ENCODE results near the gene MIPOL1.

MIPOL1 gene

GRCh38 chr14:37470251-37470650 lies 272.5 kb downstream of the MIPOL1 start:
- Histone ChIP-seq H3K27ac (no peak overlapping the region), H3K9me3 (no peaks in the 10 kb centered on the region), H3K4me3 (ENCODE audit: low read depth in 1 of 2, low read length in 1 of 2) (no peak overlapping the region), H3K36me3 (no peaks in the 10 kb centered on the region), H3K27me3 (no peaks in the 10 kb centered on the region), H3K4me1 (ENCODE audit: control insufficient read depth in 1 of 2, insufficient read depth in 1 of 2, low read depth in 1 of 2, low read length in 1 of 2) (no peaks in the 10 kb centered on the region)
- TF ChIP-seq, protein P1, sequence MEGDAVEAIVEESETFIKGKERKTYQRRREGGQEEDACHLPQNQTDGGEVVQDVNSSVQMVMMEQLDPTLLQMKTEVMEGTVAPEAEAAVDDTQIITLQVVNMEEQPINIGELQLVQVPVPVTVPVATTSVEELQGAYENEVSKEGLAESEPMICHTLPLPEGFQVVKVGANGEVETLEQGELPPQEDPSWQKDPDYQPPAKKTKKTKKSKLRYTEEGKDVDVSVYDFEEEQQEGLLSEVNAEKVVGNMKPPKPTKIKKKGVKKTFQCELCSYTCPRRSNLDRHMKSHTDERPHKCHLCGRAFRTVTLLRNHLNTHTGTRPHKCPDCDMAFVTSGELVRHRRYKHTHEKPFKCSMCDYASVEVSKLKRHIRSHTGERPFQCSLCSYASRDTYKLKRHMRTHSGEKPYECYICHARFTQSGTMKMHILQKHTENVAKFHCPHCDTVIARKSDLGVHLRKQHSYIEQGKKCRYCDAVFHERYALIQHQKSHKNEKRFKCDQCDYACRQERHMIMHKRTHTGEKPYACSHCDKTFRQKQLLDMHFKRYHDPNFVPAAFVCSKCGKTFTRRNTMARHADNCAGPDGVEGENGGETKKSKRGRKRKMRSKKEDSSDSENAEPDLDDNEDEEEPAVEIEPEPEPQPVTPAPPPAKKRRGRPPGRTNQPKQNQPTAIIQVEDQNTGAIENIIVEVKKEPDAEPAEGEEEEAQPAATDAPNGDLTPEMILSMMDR (IDR thresholded peaks at IDR 0.05), result no peak

GRCh38 chr14:37472906-37473305 lies 275.2 kb downstream of the MIPOL1 start:
- Histone ChIP-seq H3K9me3 (no peaks in the 10 kb centered on the region), H3K27me3 (no peaks in the 10 kb centered on the region), H3K4me1 (ENCODE audit: control insufficient read depth in 1 of 2, insufficient read depth in 1 of 2, low read depth in 1 of 2, low read length in 1 of 2) (no peaks in the 10 kb centered on the region), H3K4me3 (ENCODE audit: low read depth in 1 of 2, low read length in 1 of 2) (no peak overlapping the region), H3K27ac (no peak overlapping the region), H3K36me3 (no peaks in the 10 kb centered on the region)
- TF ChIP-seq, protein P1 (IDR thresholded peaks at IDR 0.05), result no peak

DNA sequence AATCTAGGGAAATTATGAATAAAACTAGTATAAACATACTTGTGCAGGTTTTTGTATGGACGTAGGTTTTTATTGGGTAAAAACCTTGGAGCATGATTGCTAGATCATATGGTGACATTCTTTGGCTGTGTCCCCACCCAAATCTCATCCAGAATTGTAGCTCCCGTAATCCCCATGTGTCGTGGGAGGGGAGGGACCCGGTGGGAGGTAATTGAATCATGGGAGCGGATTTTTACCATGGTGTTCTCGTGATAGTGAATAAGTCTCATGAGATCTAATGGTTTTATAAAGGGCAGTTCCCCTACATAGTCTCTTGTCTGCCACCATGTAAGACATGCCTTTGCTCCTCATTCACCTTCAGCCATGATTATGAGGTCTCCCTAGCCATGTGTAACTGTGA lies 276.5 kb downstream of the MIPOL1 start:
- H3K36me3 ChIP-seq, result no peaks in the 10 kb centered on the region
- H3K4me1 ChIP-seq (ENCODE audit: control insufficient read depth in 1 of 2, insufficient read depth in 1 of 2, low read depth in 1 of 2, low read length in 1 of 2), result no peaks in the 10 kb centered on the region
- H3K27me3 ChIP-seq, result no peaks in the 10 kb centered on the region
- H3K4me3 ChIP-seq (ENCODE audit: low read depth in 1 of 2, low read length in 1 of 2), result no peak overlapping the region
- TF ChIP-seq, protein P1 (IDR thresholded peaks at IDR 0.05), result no peak
- H3K9me3 ChIP-seq, result no peaks in the 10 kb centered on the region
- H3K27ac ChIP-seq, result no peak overlapping the region

GRCh38 chr14:37480446-37481290 lies 282.9 kb downstream of the MIPOL1 start:
- no peak overlapping the region for H3K4me3 ChIP-seq (ENCODE audit: low read depth in 1 of 2, low read length in 1 of 2)
- H3K4me1 ChIP-seq (ENCODE audit: control insufficient read depth in 1 of 2, insufficient read depth in 1 of 2, low read depth in 1 of 2, low read length in 1 of 2), result no peaks in the 10 kb centered on the region
- no peak overlapping the region for H3K27ac ChIP-seq
- TF ChIP-seq, protein P1 (IDR thresholded peaks at IDR 0.05), result no peak
- no peaks in the 10 kb centered on the region for H3K9me3 ChIP-seq
- H3K27me3 ChIP-seq, result no peaks in the 10 kb centered on the region
- no peaks in the 10 kb centered on the region for H3K36me3 ChIP-seq

DNA sequence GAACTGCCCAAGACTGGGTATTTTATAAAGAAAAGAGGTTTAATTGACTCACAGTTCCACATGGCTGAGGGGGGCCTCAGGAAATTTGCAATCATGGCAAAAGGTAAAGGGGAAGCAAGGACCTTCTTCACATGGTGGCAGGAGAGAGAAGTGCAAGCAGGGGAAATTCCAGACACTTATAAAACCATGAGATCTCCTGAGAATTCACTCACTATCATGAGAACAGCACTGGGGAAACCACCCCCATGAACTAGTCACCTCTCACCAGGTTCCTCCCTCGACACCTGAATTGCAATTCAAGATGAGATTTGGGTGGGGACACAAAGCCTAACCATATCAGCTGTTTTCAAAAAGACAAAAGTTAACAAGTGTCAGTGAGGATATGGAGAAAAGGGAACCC lies 284.7 kb downstream of the MIPOL1 start:
- no peaks in the 10 kb centered on the region for H3K4me1 ChIP-seq (ENCODE audit: control insufficient read depth in 1 of 2, insufficient read depth in 1 of 2, low read depth in 1 of 2, low read length in 1 of 2)
- H3K4me3 ChIP-seq (ENCODE audit: low read depth in 1 of 2, low read length in 1 of 2), result no peak overlapping the region
- no peaks in the 10 kb centered on the region for H3K36me3 ChIP-seq
- H3K27me3 ChIP-seq, result no peaks in the 10 kb centered on the region
- H3K27ac ChIP-seq, result no peak overlapping the region
- no peaks in the 10 kb centered on the region for H3K9me3 ChIP-seq
- TF ChIP-seq, protein P1 (IDR thresholded peaks at IDR 0.05), result no peak
